Measurements from ENCODE around the gene SAMM50. TPM values are rescaled to one million over a fixed set of nuclear protein-coding genes. Genes with fewer than 3 reads are reported as not detected.

The SAMM50 gene
- total and polyA plus RNA-seq, 10 of the 15 experiments (the other 5 are each of a cell fraction or from before 2014, with no cell fraction given) = 38.2 to 126 (median 62.4) TPM

DNA sequence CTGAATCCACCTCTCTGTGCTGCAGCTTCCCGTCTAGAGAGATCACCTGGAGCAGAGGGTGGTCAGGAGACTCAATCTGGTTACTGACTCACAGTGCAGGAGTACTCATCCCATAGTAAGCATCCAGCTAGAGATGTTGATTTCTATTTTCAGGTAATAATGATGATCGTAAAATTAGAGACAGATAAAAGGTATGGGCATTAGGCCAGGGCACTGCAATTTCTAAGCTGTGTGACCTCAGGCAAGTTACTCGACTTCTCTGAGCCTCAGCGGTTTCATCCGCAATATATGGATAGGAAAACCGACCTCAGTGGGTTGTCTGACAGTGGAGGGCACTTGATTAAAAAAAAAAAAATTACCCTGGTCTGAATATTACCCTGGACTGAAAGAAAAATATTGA, 13.8 kb upstream of the SAMM50 start:
- no peak for FAIRE-seq
- Histone ChIP-seq H3K27me3 (replicated peaks in 1 of 2; ENCODE audit: control insufficient read depth in 2 of 2, insufficient read depth in 2 of 2, low read length in 1 of 2) (no peaks in the 10 kb centered on the region; a peak in 1 of 4 replicates), H3K27ac (ENCODE audit: control insufficient read depth, insufficient read depth) (no peak overlapping the region), H3K4me3 (no peak overlapping the region), H3K36me3 (ENCODE audit: control insufficient read depth in 2 of 2, insufficient read depth in 2 of 2, low read length in 1 of 2) (no peaks in the 10 kb centered on the region), H3K79me2 (ENCODE audit: control insufficient read depth, insufficient read depth, low read length) (no peaks in the 10 kb centered on the region), H3K9ac (ENCODE audit: control insufficient read depth, insufficient read depth, low read length) (no peak overlapping the region), H3K9me3 (replicated peaks; ENCODE audit: control insufficient read depth, insufficient read depth, low read length) (no peaks in the 10 kb centered on the region), H3K4me2 (ENCODE audit: control insufficient read depth, insufficient read depth) (no peak overlapping the region), H2AFZ (ENCODE audit: control insufficient read depth, low read depth, low read length) (no peak overlapping the region), H4K20me1 (ENCODE audit: control insufficient read depth, insufficient read depth) (no peaks in the 10 kb centered on the region), H3K4me1 (ENCODE audit: control insufficient read depth, insufficient read depth, low read length) (no peaks in the 10 kb centered on the region)
- no peak for TF ChIP-seq SMC3 (IDR thresholded peaks at IDR 0.05; ENCODE audit: borderline replicate concordance, low read length)
- TF ChIP-seq HDGF (IDR thresholded peaks at IDR 0.05) = no peak
- no peak for TF ChIP-seq WRNIP1 (IDR thresholded peaks at IDR 0.05; ENCODE audit: borderline replicate concordance, low read depth, low read length)
- TF ChIP-seq BRCA1 (IDR thresholded peaks at IDR 0.05; ENCODE audit: low read depth, low read length) = no peak
- SMC1A ChIA-PET (ENCODE audit: uncharacterized antibody, unreplicated experiment) = interaction anchor here (1.3 kb wide), 1 partner anchor 144 kb away, joined by 3 read pairs; no protein-coding TSS in a partner anchor
- RAD21 ChIA-PET (ENCODE audit: unreplicated experiment) = no interaction called here
- no peak for ATAC-seq
- in situ Hi-C loops (cut with MboI) = no loop called here
- POLR2A ChIA-PET = no interaction called here
- intact Hi-C loops (cut with micrococcal nuclease; ENCODE audit: unreplicated experiment) = no loop called here
- BruUV-seq (replicated peaks) = no TSS peak
- WGBS (ENCODE audit: insufficient coverage, insufficient replicate concordance, low lambda C conversion rate, missing lambda C conversion rate) = 4% methylated on average over 6 of the region's 6 CpGs
- CTCF ChIA-PET = interaction anchor here (1.0 kb wide), 1 partner anchor 59 kb away, joined by 3 read pairs; no protein-coding TSS in a partner anchor
- no peak for DNase-seq (ENCODE audit: low read depth, low spot score)

DNA sequence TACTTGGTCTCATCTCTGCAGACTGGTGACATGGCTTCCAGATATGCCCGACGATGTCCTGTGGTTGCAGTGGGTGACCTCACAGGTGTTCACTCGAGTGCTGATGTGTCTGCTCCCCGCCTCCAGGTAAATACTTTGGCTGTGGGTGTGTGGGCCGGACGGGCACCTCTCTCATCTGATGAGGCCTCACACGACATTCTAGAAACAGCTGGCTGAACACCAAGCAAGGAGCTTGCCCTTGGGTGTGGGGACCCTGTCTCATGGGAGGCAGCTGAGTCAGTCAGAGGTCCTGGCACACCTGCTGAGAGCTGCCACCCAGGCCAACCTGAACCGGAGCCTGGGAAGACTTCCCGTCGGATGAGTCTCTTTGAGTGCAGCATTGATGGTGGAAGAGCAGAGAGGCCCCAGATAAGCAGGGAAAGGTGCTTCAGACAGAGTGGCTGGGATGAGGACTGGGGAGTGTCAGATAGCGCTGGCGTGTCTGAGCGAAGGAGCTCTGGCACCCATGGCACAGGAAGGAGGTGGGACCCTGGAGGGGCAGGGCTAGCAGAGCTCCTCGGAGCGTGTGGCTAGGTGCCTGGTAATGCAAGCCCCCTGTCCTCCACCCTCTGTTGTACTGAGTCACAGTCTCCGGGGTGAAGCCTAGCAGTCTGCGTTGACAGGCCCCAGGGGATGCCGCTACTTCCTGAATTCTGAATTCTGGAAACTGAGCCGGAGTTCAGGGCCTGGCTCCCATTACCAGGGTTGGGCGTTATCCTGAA, 10.4 kb upstream of the SAMM50 start:
- H2AFZ ChIP-seq (ENCODE audit: control insufficient read depth, low read depth, low read length) = no peak overlapping the region
- intact Hi-C loops (cut with micrococcal nuclease; ENCODE audit: unreplicated experiment) = no loop called here
- no peaks in the 10 kb centered on the region for H3K9me3 ChIP-seq (replicated peaks; ENCODE audit: control insufficient read depth, insufficient read depth, low read length)
- ChIA-PET POLR2A (no interaction called here), SMC1A (ENCODE audit: uncharacterized antibody, unreplicated experiment) (no interaction called here), CTCF (interaction anchor here (1.1 to 4.2 kb wide), 4 partner anchors 9 to 62 kb away, joined by 3 to 37 read pairs (median 14); partner anchors contain the start of gene SAMM50), RAD21 (ENCODE audit: unreplicated experiment) (interaction anchor here (1.5 kb wide), 1 partner anchor 62 kb away, joined by 14 read pairs; no protein-coding TSS in a partner anchor)
- in situ Hi-C loops (cut with MboI) = no loop called here
- H3K9ac ChIP-seq (ENCODE audit: control insufficient read depth, insufficient read depth, low read length) = no peak overlapping the region
- no peaks in the 10 kb centered on the region for H3K4me1 ChIP-seq (ENCODE audit: control insufficient read depth, insufficient read depth, low read length)
- TF ChIP-seq, protein P1, sequence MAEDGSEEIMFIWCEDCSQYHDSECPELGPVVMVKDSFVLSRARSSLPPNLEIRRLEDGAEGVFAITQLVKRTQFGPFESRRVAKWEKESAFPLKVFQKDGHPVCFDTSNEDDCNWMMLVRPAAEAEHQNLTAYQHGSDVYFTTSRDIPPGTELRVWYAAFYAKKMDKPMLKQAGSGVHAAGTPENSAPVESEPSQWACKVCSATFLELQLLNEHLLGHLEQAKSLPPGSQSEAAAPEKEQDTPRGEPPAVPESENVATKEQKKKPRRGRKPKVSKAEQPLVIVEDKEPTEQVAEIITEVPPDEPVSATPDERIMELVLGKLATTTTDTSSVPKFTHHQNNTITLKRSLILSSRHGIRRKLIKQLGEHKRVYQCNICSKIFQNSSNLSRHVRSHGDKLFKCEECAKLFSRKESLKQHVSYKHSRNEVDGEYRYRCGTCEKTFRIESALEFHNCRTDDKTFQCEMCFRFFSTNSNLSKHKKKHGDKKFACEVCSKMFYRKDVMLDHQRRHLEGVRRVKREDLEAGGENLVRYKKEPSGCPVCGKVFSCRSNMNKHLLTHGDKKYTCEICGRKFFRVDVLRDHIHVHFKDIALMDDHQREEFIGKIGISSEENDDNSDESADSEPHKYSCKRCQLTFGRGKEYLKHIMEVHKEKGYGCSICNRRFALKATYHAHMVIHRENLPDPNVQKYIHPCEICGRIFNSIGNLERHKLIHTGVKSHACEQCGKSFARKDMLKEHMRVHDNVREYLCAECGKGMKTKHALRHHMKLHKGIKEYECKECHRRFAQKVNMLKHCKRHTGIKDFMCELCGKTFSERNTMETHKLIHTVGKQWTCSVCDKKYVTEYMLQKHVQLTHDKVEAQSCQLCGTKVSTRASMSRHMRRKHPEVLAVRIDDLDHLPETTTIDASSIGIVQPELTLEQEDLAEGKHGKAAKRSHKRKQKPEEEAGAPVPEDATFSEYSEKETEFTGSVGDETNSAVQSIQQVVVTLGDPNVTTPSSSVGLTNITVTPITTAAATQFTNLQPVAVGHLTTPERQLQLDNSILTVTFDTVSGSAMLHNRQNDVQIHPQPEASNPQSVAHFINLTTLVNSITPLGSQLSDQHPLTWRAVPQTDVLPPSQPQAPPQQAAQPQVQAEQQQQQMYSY (CRISPR knock-in tag; IDR thresholded peaks at IDR 0.05) = no peak
- TF ChIP-seq ASH2L (IDR thresholded peaks at IDR 0.05; ENCODE audit: borderline replicate concordance, low read depth) (no peak), ZSCAN29 (IDR thresholded peaks at IDR 0.05) (no peak)
- WGBS (ENCODE audit: insufficient coverage, insufficient replicate concordance, low lambda C conversion rate, missing lambda C conversion rate) = 32% methylated on average over 18 of the region's 20 CpGs
- H4K20me1 ChIP-seq (ENCODE audit: control insufficient read depth, insufficient read depth) = no peaks in the 10 kb centered on the region
- no peak overlapping the region for H3K4me3 ChIP-seq
- FAIRE-seq (no peak), DNase-seq (ENCODE audit: low read depth, low spot score) (no peak), ATAC-seq (no peak)
- no peak overlapping the region for H3K4me2 ChIP-seq (ENCODE audit: control insufficient read depth, insufficient read depth)
- no peaks in the 10 kb centered on the region; a peak in 1 of 4 replicates for H3K27me3 ChIP-seq (replicated peaks in 1 of 2; ENCODE audit: control insufficient read depth in 2 of 2, insufficient read depth in 2 of 2, low read length in 1 of 2)
- H3K27ac ChIP-seq (ENCODE audit: control insufficient read depth, insufficient read depth) = no peak overlapping the region
- no TSS peak for BruUV-seq (replicated peaks)
- H3K79me2 ChIP-seq (ENCODE audit: control insufficient read depth, insufficient read depth, low read length) = no peaks in the 10 kb centered on the region
- no peaks in the 10 kb centered on the region for H3K36me3 ChIP-seq (ENCODE audit: control insufficient read depth in 2 of 2, insufficient read depth in 2 of 2, low read length in 1 of 2)

Measured in GM12878 (cell line).